Measurements from ENCODE around the gene SMIM28.
A peak's percentile ranks its signal among the peaks of the same experiment; 100 is the strongest.
"Not testable (repeated sequence)": the region's sequence is repeated elsewhere in the genome, so short reads cannot be mapped to it uniquely, and the experiment has no call there.

SMIM28 gene

DNA sequence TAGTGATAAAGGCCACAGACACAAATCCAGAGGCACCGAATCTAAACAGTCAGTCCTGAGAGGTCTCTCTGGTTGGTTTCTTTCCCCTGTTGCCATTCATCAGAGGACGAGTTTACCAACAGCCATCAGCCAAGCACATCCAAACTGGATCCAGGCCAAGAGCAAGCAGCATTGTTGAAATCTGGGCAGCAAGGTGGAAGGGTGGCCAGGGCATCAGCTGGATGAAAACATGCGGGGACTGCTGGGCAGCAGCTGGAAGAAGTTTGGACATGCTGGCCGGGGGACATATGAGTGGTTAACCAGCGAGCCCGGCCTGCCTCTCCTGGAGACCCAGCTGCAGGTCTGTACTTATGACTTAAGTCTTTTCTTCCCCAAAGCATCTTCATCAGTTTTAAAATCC is at the start of gene SMIM28:
TSS of gene SMIM28 (plus strand) at position 62 of the 400 bp plus-strand sequence. CDS start at position 230, 168 bp downstream.
- DNase-seq = peak; percentile 81

- DNase-seq = no peak
These were observed 49.5 kb upstream of the SMIM28 start for GRCh38 chr6:138328210-138328609.

- no peak for DNase-seq
These were observed 46.9 kb upstream of the SMIM28 start for GRCh38 chr6:138330763-138331162.

- no peak for DNase-seq
These were observed 46.3 kb upstream of the SMIM28 start for GRCh38 chr6:138331444-138331843.

- no peak for DNase-seq
These were observed 45.7 kb upstream of the SMIM28 start for GRCh38 chr6:138331984-138332383.

DNA sequence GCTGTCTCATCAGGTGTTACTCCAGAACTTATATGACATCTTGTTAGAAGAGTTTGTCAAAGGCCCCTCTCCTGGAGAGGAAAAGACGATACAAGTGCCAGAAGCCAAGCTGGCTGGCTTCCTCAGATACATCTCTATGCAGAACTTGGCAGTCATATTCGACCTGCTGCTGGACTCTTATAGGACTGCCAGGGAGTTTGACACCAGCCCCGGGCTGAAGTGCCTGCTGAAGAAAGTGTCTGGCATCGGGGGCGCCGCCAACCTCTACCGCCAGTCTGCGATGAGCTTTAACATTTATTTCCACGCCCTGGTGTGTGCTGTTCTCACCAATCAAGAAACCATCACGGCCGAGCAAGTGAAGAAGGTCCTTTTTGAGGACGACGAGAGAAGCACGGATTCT is 43.7 kb upstream of the SMIM28 start:
- no peak for DNase-seq

DNA sequence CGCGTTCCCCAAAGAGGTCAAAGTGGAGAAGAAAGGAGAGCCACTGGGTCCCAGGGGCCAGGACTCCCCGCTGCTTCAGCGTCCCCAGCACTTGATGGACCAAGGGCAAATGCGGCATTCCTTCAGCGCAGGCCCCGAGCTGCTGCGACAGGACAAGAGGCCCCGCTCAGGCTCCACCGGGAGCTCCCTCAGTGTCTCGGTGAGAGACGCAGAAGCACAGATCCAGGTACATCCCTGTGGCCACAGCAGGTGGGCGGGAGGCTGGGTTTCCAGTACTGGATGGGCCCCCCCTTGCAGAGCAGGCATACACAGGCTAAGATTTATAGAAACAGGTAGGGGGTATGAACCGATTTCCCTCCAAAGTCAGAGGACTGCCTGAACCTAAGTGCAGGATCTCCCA is 42.7 kb upstream of the SMIM28 start:
- DNase-seq = no peak

GRCh38 chr6:138336221-138336620 is 41.5 kb upstream of the SMIM28 start:
- no peak for DNase-seq

DNA sequence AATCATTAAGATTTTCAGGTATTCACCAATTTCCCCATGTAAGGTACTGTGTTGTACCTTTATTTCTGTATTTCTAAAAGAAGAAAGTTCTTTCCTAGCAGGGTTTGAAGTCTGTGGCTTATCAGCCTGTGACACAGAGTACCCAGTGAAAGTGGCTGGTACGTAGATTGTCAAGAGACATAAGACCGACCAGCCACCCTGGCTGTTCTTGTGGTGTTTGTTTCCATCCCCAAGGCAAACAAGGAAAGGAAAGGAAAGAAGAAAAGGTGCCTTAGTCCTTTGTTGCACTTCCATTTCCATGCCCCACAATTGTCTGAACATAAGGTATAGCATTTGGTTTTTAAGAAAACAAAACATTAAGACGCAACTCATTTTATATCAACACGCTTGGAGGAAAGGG is 40.6 kb upstream of the SMIM28 start:
- no peak for DNase-seq

GRCh38 chr6:138339024-138339423 is 38.7 kb upstream of the SMIM28 start:
- no peak for DNase-seq

DNA sequence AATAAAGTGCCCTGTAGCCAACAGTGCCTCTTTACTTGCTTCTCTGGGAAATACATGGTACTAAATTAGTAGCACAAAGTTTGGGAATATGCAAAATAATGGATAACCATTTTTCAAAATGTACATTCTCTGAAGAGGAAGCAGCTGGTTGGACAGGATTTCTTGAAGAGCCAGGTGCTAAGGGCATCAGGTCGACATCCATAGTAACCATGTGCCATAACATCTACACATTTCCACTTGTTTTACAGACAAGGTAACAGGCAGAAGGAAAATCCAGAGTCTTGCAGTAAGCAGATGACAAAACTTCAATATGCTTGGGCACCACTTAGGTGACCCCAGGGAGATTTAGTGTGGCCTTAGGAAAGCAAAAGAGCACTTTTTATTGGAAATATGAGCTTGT is 36.5 kb upstream of the SMIM28 start:
- DNase-seq = no peak

GRCh38 chr6:138343112-138343511 is 34.6 kb upstream of the SMIM28 start:
- DNase-seq = no peak

DNA sequence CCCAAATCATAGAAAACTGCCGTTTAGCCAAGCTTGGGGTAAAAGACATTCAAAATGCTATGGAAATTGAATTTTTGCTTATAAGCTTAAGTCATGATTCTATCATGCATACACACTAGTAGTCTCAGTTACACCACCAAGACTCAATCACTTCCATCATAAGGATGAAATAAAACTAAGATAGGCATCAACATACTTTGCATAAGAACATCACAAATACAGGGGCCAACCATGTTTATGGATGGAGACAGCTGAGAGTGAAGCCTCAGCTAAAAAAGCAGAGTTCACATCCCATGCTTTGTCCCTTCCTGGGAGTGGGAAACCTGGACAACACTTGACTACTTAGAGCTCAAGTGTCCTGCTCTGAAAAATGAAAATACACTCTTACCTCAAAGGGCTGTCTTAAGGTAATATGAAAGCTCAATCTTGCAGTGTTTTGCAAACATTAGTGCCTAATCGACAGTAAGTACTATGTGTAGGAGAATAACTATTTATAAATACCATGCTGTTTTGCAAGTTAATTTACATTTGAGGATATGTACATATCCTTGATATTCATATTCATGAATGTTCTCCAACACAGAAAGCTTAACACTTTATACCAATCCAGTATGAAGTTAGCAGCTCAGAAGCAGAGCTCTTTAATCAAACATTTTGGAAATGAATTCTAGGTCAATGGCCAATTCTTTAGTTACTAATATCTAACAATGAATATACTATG is 32.0 kb upstream of the SMIM28 start:
- DNase-seq = no peak

- no peak for DNase-seq
These were observed 31.2 kb upstream of the SMIM28 start for GRCh38 chr6:138346302-138347195.

DNA sequence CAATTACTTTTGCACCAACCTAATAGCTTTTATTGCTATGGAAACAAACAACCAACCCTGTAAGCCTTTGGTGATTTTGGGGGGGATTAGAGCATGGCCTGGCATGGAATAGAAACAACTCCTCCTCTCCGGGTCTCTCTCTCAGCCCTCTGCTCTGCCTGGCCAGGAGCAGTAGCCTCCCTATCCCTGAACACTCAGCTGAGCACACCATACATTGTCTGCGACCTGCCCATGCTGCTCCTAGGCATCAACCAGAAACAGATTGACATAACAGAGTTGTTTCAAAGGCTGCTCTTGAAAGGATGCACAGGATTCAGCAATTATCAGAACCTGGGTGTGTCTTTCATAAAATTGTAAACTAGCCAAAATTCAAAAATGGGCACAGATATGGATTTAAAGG is 29.8 kb upstream of the SMIM28 start:
- DNase-seq = no peak

DNA sequence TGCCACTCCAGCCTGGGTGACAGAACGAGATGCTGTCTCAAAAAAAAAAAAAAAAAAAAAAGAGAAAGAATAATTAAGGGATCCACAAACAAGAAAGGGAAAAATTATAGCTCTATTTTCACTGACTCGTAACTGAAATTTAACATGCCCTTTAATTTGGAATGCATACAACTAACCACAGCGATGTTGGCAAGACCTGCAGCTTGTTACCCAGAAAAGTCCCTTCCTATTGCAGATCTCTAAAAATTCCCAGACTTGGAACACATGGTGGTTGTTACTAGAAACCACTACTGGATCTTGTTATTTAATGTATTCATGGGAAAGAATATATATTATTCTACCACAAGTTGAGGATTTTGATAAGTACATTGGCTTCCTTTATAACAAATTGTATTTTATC is 27.8 kb upstream of the SMIM28 start:
- DNase-seq = no peak

DNA sequence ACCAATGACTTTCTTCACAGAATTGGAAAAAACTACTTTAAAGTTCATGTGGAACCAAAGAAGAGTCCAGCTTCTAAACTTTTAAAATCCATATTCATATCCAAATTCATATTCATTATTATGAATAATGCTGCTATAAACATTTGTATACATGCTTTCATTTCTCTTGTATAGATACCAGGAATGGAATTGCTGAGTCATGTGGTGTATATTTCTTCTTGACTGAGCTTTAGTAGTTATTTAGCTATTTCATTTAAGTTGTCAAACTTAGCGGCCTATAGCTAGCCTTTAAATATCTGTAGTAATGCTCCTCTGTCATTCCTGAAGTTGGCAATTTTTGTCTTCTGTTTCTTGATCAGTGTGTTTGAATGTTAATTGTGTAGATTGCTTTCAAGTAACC is 19.8 kb upstream of the SMIM28 start:
- DNase-seq = no peak

DNA sequence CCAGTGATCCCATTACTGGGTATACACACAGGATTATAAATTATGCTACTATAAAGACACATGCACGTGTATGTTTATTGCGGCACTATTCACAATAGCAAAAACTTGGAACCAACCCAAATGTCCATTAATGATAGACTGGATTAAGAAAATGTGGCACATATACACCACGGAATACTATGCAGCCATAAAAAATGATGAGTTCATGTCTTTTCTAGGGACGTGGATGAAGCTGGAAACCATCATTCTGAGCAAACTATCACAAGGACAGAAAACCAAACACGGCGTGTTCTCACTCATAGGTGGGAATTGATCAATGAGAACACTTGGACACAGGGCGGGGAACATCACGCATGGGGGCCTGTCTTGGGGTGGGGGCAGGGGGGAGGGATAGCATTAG is 9.0 kb upstream of the SMIM28 start:
- DNase-seq = not testable (repeated sequence)

- no peak for DNase-seq
These were observed 6.9 kb upstream of the SMIM28 start for GRCh38 chr6:138370631-138371451.

DNA sequence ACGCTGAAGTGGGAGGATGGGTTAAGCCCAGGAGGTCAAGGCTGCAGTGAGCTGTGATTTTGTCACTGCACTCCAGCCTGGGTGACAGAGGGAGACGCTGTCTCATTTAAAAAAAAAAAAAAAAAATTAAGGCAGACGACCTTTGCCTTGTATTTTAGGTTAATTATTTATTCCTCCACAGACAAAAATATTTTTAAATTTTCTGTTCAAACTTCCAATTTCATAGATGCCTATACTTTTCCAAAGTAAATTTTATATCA is 6.3 kb upstream of the SMIM28 start:
- no peak for DNase-seq

DNA sequence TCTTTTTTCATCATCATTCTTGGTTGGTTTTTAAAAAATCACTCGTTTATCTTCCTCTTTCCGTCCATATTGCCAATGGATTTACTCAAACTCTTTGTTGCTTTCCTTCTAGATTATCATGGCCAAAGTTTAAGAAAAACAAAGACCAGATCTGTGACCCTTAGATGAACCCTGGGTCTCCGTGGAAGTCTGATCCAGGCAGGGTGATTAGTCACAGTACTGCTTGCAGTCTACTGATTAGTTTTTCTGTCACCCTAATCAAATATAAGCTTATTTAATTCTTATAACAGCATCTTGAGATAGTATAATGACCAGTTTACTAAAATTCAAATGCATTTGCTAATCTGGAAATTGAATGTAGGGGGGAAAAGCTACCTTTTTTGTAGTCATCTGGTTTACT is 6.0 kb upstream of the SMIM28 start:
- DNase-seq = no peak

DNA sequence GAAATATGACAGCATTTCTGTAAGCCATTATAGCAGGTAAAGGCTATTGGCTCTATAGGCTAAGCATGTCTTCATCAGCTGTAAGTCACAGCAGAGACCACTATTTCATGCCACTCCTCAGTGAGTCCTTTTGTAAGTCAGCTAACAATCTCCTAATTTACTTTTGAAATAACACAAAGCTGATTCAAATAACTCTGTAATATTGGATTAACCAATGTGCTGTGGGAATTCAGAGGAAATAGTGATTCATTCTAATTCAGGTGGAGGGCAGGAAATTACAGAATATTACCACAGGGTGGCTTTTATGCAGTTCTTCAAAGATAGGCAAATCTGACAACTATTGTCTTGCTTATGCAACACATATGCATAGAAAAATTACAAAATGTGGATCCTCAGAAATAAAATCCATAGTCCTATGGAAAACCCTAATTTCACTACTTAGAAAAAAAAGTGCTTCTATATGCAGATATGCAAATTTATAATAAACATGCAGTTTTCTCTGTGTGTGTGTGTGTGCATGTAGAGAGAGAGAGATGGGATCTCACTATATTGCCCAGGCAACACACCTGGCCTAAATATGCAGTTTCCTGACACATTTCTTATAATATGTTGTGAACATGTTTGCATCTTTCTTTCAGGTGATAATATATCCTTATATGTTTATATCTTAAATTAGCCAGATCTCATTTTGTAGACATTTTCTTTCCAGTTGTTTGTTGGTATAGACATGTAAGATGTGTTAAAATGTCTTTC is 4.8 kb upstream of the SMIM28 start:
- no peak for DNase-seq

- no peak for DNase-seq
These were observed 3.5 kb upstream of the SMIM28 start for GRCh38 chr6:138374230-138374629.
